HEK293 (cell line): Measurements from ENCODE around the gene ZNF273.

Source experiments
- CTCF ChIA-PET: fragments of 350-600 bp; formaldehyde crosslinking; extraction: SDS; loops from one replicate; lab custom pipeline; 2021; ENCODE audit warnings: antibody characterized with exemption; lab: Yijun Ruan, JAX
- POLR2A ChIA-PET: fragments of 300-600 bp; formaldehyde crosslinking; extraction: SDS; loops from one replicate; lab custom pipeline; 2020; ENCODE audit warnings: antibody characterized with exemption, inconsistent platforms; lab: Yijun Ruan, JAX
- H3K27ac ChIP-seq: fragments of 200-500 bp; sonication (Bioruptor generic); 2 replicates; pipeline ENCODE4 v1.5.1; 2014; ENCODE audit warnings: low read depth, low read length, control low read depth, inconsistent platforms; ENCODE audit errors: extremely low read depth
- H3K36me3 ChIP-seq, 2 experiments: fragments of 200-500 bp in 1 of 2; sonication (Bioruptor generic) in 1 of 2; 1 replicate in 1 of 2; 2 replicates in 1 of 2; pipeline ENCODE4 v1.5.1; 2014 to 2017; ENCODE audit warnings: inconsistent platforms in 2 of 2, low read length in 2 of 2; ENCODE audit not compliant: control insufficient read depth in 2 of 2, insufficient read depth in 1 of 2
- H3K4me1 ChIP-seq: fragments of 200-500 bp; sonication (Bioruptor generic); 2 replicates; pipeline ENCODE4 v1.5.1; 2014; ENCODE audit warnings: mild to moderate bottlenecking, low read length, inconsistent platforms; ENCODE audit not compliant: control insufficient read depth, insufficient read depth
- H3K4me3 ChIP-seq: 2 replicates; pipeline ENCODE4 v1.5.1; 2011; ENCODE audit warnings: low read depth, mild to moderate bottlenecking, control low read depth, low read length, moderate library complexity
- H3K9me3 ChIP-seq: fragments of 200-500 bp; sonication (Bioruptor generic); 2 replicates; pipeline ENCODE4 v1.5.1; 2014; ENCODE audit warnings: low read depth, low read length, inconsistent platforms; ENCODE audit not compliant: control insufficient read depth, insufficient read depth
- CTCF ChIP-seq: fragments of 450-650 bp; formaldehyde crosslinking; IDR thresholded peaks from 2 replicates; pipeline ENCODE4 v1.5.1; 2016; ENCODE audit warnings: missing biosample characterization, missing genetic modification characterization
- GFI1B ChIP-seq: fragments of 450-650 bp; formaldehyde crosslinking; IDR thresholded peaks from 2 replicates; pipeline ENCODE4 v1.5.1; 2016; ENCODE audit warnings: missing biosample characterization, missing genetic modification characterization
- SP7 ChIP-seq: fragments of 450-650 bp; formaldehyde crosslinking; IDR thresholded peaks from 2 replicates; pipeline ENCODE4 v1.5.1; 2016; ENCODE audit warnings: missing biosample characterization, missing genetic modification characterization
- WT1 ChIP-seq: fragments of 450-650 bp; formaldehyde crosslinking; IDR thresholded peaks from 2 replicates; pipeline ENCODE4 v1.5.1; 2016; ENCODE audit warnings: missing biosample characterization, missing genetic modification characterization
- YY1 ChIP-seq: fragments of 450-650 bp; formaldehyde crosslinking; IDR thresholded peaks from 2 replicates; pipeline ENCODE4 v1.5.1; 2018; ENCODE audit warnings: missing biosample characterization, missing genetic modification characterization
- ZBTB17 ChIP-seq: fragments of 450-650 bp; formaldehyde crosslinking; IDR thresholded peaks from 2 replicates; pipeline ENCODE4 v1.5.1; 2016; ENCODE audit warnings: missing biosample characterization, missing genetic modification characterization
- ZBTB48 ChIP-seq: fragments of 450-650 bp; formaldehyde crosslinking; IDR thresholded peaks from 2 replicates; pipeline ENCODE4 v1.5.1; 2016; ENCODE audit warnings: missing biosample characterization, missing genetic modification characterization
- ZNF121 ChIP-seq: fragments of 450-650 bp; formaldehyde crosslinking; IDR thresholded peaks from 2 replicates; pipeline ENCODE4 v1.5.1; 2016; ENCODE audit warnings: missing biosample characterization, missing genetic modification characterization
- ZNF2 ChIP-seq: fragments of 450-650 bp; formaldehyde crosslinking; IDR thresholded peaks from 2 replicates; pipeline ENCODE4 v1.5.1; 2016; ENCODE audit warnings: missing biosample characterization, missing genetic modification characterization
- ZNF26 ChIP-seq: fragments of 450-650 bp; formaldehyde crosslinking; IDR thresholded peaks from 2 replicates; pipeline ENCODE4 v1.5.1; 2016; ENCODE audit warnings: missing biosample characterization, missing genetic modification characterization
- ZNF280D ChIP-seq: fragments of 450-650 bp; formaldehyde crosslinking; IDR thresholded peaks from 2 replicates; pipeline ENCODE4 v1.5.1; 2016; ENCODE audit warnings: missing biosample characterization, missing genetic modification characterization
- ZNF350 ChIP-seq: fragments of 450-650 bp; formaldehyde crosslinking; IDR thresholded peaks from 2 replicates; pipeline ENCODE4 v1.5.0; 2017; ENCODE audit warnings: missing biosample characterization, mild to moderate bottlenecking, missing genetic modification characterization
- ZNF423 ChIP-seq: fragments of 450-650 bp; formaldehyde crosslinking; IDR thresholded peaks from 2 replicates; pipeline ENCODE4 v1.5.1; 2016; ENCODE audit warnings: missing biosample characterization, missing genetic modification characterization
- ZNF654 ChIP-seq: fragments of 450-650 bp; formaldehyde crosslinking; IDR thresholded peaks from 2 replicates; pipeline ENCODE4 v1.5.1; 2016; ENCODE audit warnings: low read depth, missing biosample characterization, missing genetic modification characterization
- ZNF707 ChIP-seq: fragments of 450-650 bp; formaldehyde crosslinking; IDR thresholded peaks from 2 replicates; pipeline ENCODE4 v1.5.1; 2016; ENCODE audit warnings: missing biosample characterization, missing genetic modification characterization
- ZNF747 ChIP-seq: fragments of 450-650 bp; formaldehyde crosslinking; IDR thresholded peaks from 2 replicates; pipeline ENCODE4 v1.5.1; 2016; ENCODE audit warnings: missing biosample characterization, missing genetic modification characterization
- ZNF791 ChIP-seq: fragments of 450-650 bp; formaldehyde crosslinking; IDR thresholded peaks from 2 replicates; pipeline ENCODE4 v1.5.1; 2016; ENCODE audit warnings: missing biosample characterization, missing genetic modification characterization
- ZSCAN16 ChIP-seq: fragments of 450-650 bp; formaldehyde crosslinking; IDR thresholded peaks from 2 replicates; pipeline ENCODE4 v1.5.1; 2016; ENCODE audit warnings: missing biosample characterization, missing genetic modification characterization
- ZXDB ChIP-seq: fragments of 450-650 bp; formaldehyde crosslinking; IDR thresholded peaks from 2 replicates; pipeline ENCODE4 v1.5.1; 2016; ENCODE audit warnings: missing biosample characterization, missing genetic modification characterization
- TF ChIP-seq, protein P1 (sequence below): fragments of 450-650 bp; formaldehyde crosslinking; IDR thresholded peaks from 2 replicates; pipeline ENCODE4 v1.5.1; 2016; ENCODE audit warnings: missing biosample characterization, missing genetic modification characterization
- TF ChIP-seq, protein P2 (sequence below): fragments of 450-650 bp; formaldehyde crosslinking; IDR thresholded peaks from 2 replicates; pipeline ENCODE4 v1.5.1; 2017; ENCODE audit warnings: missing biosample characterization, missing genetic modification characterization

ZNF273 gene

GRCh38 chr7:64868499-64868898 is 34.6 kb upstream of the ZNF273 start:
- Histone ChIP-seq H3K27ac (no peak overlapping the region), H3K9me3 (no peaks in the 10 kb centered on the region), H3K4me1 (no peaks in the 10 kb centered on the region), H3K4me3 (no peak overlapping the region), H3K36me3 (no peaks in the 10 kb centered on the region)
- POLR2A ChIA-PET = no interaction called here
- CTCF ChIA-PET = no interaction called here
- TF ChIP-seq WT1 (no peak), ZNF2 (tag by site-specific recombination) (no peak)

DNA sequence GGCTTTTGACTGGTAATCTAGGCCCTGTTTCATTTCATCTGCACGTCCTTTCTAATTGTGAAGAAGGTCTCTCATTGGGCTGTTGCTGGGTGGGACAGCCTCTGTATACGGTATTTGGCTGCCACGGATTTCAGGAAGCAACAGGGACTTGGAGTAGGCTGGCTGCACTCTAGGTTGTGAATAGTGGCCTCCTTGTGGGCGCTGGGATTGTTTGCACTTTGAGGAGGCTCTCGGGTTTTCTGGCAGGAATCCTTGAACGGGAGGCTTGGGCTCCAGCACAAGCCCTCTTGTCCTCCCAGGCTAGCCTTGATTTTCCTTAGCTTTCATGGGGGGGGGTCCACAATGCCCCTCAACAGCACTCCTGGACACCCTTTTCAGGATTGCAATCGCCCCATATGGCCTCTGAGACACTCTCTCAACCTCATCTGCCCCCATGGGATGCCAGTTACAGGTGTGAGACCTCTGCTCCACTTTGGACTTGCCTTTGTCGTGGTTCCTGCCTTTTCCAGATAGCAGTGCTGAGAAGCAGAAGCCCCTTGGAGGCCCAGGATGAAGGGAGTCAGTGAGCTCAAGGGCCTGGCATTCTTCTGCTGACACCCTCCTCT is 33.9 kb upstream of the ZNF273 start:
- CTCF ChIA-PET = no interaction called here
- no peak overlapping the region for H3K4me3 ChIP-seq
- H3K4me1 ChIP-seq = no peaks in the 10 kb centered on the region
- no peak for TF ChIP-seq ZBTB48 (tag by site-specific recombination)
- TF ChIP-seq ZNF791 = no peak
- TF ChIP-seq, protein P1, sequence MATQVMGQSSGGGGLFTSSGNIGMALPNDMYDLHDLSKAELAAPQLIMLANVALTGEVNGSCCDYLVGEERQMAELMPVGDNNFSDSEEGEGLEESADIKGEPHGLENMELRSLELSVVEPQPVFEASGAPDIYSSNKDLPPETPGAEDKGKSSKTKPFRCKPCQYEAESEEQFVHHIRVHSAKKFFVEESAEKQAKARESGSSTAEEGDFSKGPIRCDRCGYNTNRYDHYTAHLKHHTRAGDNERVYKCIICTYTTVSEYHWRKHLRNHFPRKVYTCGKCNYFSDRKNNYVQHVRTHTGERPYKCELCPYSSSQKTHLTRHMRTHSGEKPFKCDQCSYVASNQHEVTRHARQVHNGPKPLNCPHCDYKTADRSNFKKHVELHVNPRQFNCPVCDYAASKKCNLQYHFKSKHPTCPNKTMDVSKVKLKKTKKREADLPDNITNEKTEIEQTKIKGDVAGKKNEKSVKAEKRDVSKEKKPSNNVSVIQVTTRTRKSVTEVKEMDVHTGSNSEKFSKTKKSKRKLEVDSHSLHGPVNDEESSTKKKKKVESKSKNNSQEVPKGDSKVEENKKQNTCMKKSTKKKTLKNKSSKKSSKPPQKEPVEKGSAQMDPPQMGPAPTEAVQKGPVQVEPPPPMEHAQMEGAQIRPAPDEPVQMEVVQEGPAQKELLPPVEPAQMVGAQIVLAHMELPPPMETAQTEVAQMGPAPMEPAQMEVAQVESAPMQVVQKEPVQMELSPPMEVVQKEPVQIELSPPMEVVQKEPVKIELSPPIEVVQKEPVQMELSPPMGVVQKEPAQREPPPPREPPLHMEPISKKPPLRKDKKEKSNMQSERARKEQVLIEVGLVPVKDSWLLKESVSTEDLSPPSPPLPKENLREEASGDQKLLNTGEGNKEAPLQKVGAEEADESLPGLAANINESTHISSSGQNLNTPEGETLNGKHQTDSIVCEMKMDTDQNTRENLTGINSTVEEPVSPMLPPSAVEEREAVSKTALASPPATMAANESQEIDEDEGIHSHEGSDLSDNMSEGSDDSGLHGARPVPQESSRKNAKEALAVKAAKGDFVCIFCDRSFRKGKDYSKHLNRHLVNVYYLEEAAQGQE (tag by site-specific recombination) = no peak
- no peak for TF ChIP-seq CTCF (tag by site-specific recombination)
- TF ChIP-seq, all 188 proteins: peak for 0
- Histone ChIP-seq H3K36me3 (no peaks in the 10 kb centered on the region), H3K9me3 (no peaks in the 10 kb centered on the region), H3K27ac (no peak overlapping the region)
- POLR2A ChIA-PET = no interaction called here

- POLR2A ChIA-PET = no interaction called here
- H3K36me3 ChIP-seq = no peaks in the 10 kb centered on the region
- CTCF ChIA-PET = no interaction called here
- no peaks in the 10 kb centered on the region for H3K9me3 ChIP-seq
- no peak overlapping the region for H3K4me3 ChIP-seq
- no peaks in the 10 kb centered on the region for H3K4me1 ChIP-seq
- H3K27ac ChIP-seq = no peak overlapping the region
- no peak for TF ChIP-seq ZNF121 (tag by site-specific recombination)
- TF ChIP-seq SP7 = no peak
- TF ChIP-seq ZNF350 (tag by site-specific recombination) = no peak
- no peak for TF ChIP-seq ZSCAN16 (tag by site-specific recombination)
- TF ChIP-seq ZNF654 (tag by site-specific recombination) = no peak
- no peak for TF ChIP-seq ZBTB17 (tag by site-specific recombination)
- no peak for TF ChIP-seq ZNF280D (tag by site-specific recombination)
- TF ChIP-seq ZNF423 = no peak
- TF ChIP-seq ZNF26 (tag by site-specific recombination) = no peak
- no peak for TF ChIP-seq ZNF747
- TF ChIP-seq YY1 (tag by site-specific recombination) = no peak
- TF ChIP-seq GFI1B (tag by site-specific recombination) = no peak
- TF ChIP-seq ZXDB (tag by site-specific recombination) = no peak
- TF ChIP-seq, protein P2, sequence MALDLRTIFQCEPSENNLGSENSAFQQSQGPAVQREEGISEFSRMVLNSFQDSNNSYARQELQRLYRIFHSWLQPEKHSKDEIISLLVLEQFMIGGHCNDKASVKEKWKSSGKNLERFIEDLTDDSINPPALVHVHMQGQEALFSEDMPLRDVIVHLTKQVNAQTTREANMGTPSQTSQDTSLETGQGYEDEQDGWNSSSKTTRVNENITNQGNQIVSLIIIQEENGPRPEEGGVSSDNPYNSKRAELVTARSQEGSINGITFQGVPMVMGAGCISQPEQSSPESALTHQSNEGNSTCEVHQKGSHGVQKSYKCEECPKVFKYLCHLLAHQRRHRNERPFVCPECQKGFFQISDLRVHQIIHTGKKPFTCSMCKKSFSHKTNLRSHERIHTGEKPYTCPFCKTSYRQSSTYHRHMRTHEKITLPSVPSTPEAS (tag by site-specific recombination) = no peak
- no peak for TF ChIP-seq ZNF707 (tag by site-specific recombination)
Measured at GRCh38 chr7:64869912-64870562, 33.0 kb upstream of the ZNF273 start.
